HepG2 (cell line): ENCODE measurements around the gene MMP24OS. TPM values are rescaled to one million over a fixed set of nuclear protein-coding genes. Genes with fewer than 3 reads are reported as not detected.

Experiments used
- AGO1 ChIP-seq: fragments of 200-400 bp; formaldehyde crosslinking; IDR thresholded peaks from 2 replicates; pipeline ENCODE4 v1.6.1; 2017; ENCODE audit warnings: mild to moderate bottlenecking, low read depth, low read length, moderate library complexity; ENCODE audit not compliant: poor library complexity, severe bottlenecking
- ATAD3A ChIP-seq: sonication (generic); formaldehyde crosslinking; IDR thresholded peaks from 2 replicates; pipeline ENCODE4 v1.4.0; 2020; ENCODE audit warnings: missing genetic modification reagents
- ATF3 ChIP-seq: sonication (generic); formaldehyde crosslinking; IDR thresholded peaks from 2 replicates; pipeline ENCODE4 v1.4.0; 2020; ENCODE audit warnings: missing genetic modification reagents
- DZIP1 ChIP-seq: sonication (generic); formaldehyde crosslinking; IDR thresholded peaks from 2 replicates; pipeline ENCODE4 v1.5.0; 2020; ENCODE audit warnings: mild to moderate bottlenecking, missing genetic modification reagents
- HDAC6 ChIP-seq: fragments of 200-600 bp; sonication (generic); IDR thresholded peaks from 2 replicates; pipeline ENCODE4 v1.7.0; 2017; ENCODE audit warnings: mild to moderate bottlenecking, antibody characterized with exemption, low read length, low read depth
- IRF2 ChIP-seq: IDR thresholded peaks from 2 replicates; pipeline ENCODE4 v1.6.1; 2018; ENCODE audit warnings: missing genetic modification reagents, missing compliant biosample characterization
- MBNL3 ChIP-seq: fragments of 250-450 bp; sonication (Bioruptor Pico); conservative IDR thresholded peaks from 2 replicates; pipeline ENCODE4 v1.8.0; 2022; ENCODE audit warnings: mild to moderate bottlenecking, inconsistent platforms
- MED1 ChIP-seq: sonication (generic); formaldehyde crosslinking; IDR thresholded peaks from 2 replicates; pipeline ENCODE4 v1.4.0; 2020; ENCODE audit warnings: missing genetic modification reagents
- MTA1 ChIP-seq: sonication (generic); formaldehyde crosslinking; IDR thresholded peaks from 2 replicates; pipeline ENCODE4 v1.4.0; 2020; ENCODE audit warnings: missing genetic modification reagents, mild to moderate bottlenecking, borderline replicate concordance
- NFATC3 ChIP-seq: sonication (generic); formaldehyde crosslinking; IDR thresholded peaks from 2 replicates; pipeline ENCODE4 v1.5.1; 2020; ENCODE audit warnings: mild to moderate bottlenecking, missing genetic modification reagents
- NFYB ChIP-seq: sonication (generic); formaldehyde crosslinking; IDR thresholded peaks from 2 replicates; pipeline ENCODE4 v1.4.0; 2020; ENCODE audit warnings: missing genetic modification reagents
- REPIN1 ChIP-seq: sonication (generic); formaldehyde crosslinking; IDR thresholded peaks from 2 replicates; pipeline ENCODE4 v1.8.0; 2022; ENCODE audit warnings: missing genetic modification reagents, low read depth, mild to moderate bottlenecking, borderline replicate concordance
- RNF2 ChIP-seq: fragments of 450-650 bp; conservative IDR thresholded peaks from 2 replicates; pipeline ENCODE4 v1.6.1; 2016; ENCODE audit warnings: low read depth
- WIZ ChIP-seq: sonication (generic); formaldehyde crosslinking; IDR thresholded peaks from 2 replicates; pipeline ENCODE4 v1.5.1; 2020; ENCODE audit warnings: mild to moderate bottlenecking, missing genetic modification reagents
- ZBTB7B ChIP-seq: sonication (generic); formaldehyde crosslinking; IDR thresholded peaks from 2 replicates; pipeline ENCODE4 v1.4.0; 2020; ENCODE audit warnings: missing genetic modification reagents
- ZNF572 ChIP-seq: sonication (generic); formaldehyde crosslinking; IDR thresholded peaks from 2 replicates; pipeline ENCODE4 v1.5.1; 2020; ENCODE audit warnings: mild to moderate bottlenecking, missing genetic modification reagents
- ZNF614 ChIP-seq: IDR thresholded peaks from 2 replicates; pipeline ENCODE4 v1.6.1; 2018; ENCODE audit warnings: missing biosample characterization, missing genetic modification reagents, inconsistent platforms, borderline replicate concordance
- ZNF788 ChIP-seq: sonication (generic); formaldehyde crosslinking; IDR thresholded peaks from 2 replicates; pipeline ENCODE4 v1.5.0; 2020; ENCODE audit warnings: mild to moderate bottlenecking, missing genetic modification reagents, borderline replicate concordance
- polyA plus RNA-seq, 8 experiments: library from polyadenylated mRNA; depleted of rRNA in 3 of 8; stranded (reverse) in 7 of 8; unstranded in 1 of 8; fragments of >200 nt; fragmentation: Illumina TruSeq in 4 of 8; extraction: Trizol in 4 of 8; gene quantifications; 2 replicates each; pipeline versions ENCODE4 v1.2.1 to v1.2.3, GENCODE V29; 2011 to 2016; ENCODE audit warnings: low read depth in 4 of 8, missing spikeins in 1 of 8, mixed read lengths in 1 of 8; ENCODE audit not compliant: insufficient read depth in 1 of 8
- total RNA-seq, 5 experiments: library from RNA; depleted of rRNA; stranded (reverse); fragments of >200 nt; fragmentation: Illumina TruSeq; extraction: Trizol; gene quantifications; 2 replicates each; pipeline ENCODE4 v1.2.3, GENCODE V29; 2016; ENCODE audit warnings: low read depth in 1 of 5
- TF ChIP-seq, protein P1 (sequence below): sonication (generic); formaldehyde crosslinking; IDR thresholded peaks from 2 replicates; pipeline ENCODE4 v1.5.0; 2020; ENCODE audit warnings: missing genetic modification reagents, mild to moderate bottlenecking, borderline replicate concordance
- TF ChIP-seq, protein P2 (sequence below): sonication (generic); formaldehyde crosslinking; IDR thresholded peaks from 2 replicates; pipeline ENCODE4 v1.8.0; 2022; ENCODE audit warnings: missing genetic modification reagents, mild to moderate bottlenecking, borderline replicate concordance
- TF ChIP-seq, protein P3 (sequence below): sonication (generic); formaldehyde crosslinking; IDR thresholded peaks from 2 replicates; pipeline ENCODE4 v1.8.0; 2022; ENCODE audit warnings: mild to moderate bottlenecking, missing genetic modification reagents
- TF ChIP-seq, protein P4 (sequence below): sonication (generic); formaldehyde crosslinking; IDR thresholded peaks from 2 replicates; pipeline ENCODE4 v1.4.0; 2020; ENCODE audit warnings: missing genetic modification reagents, low read depth, mild to moderate bottlenecking, borderline replicate concordance

The MMP24OS gene
- total and polyA plus RNA-seq, 2 of the 13 experiments (the other 11 are each of a cell fraction or from before 2014, with no cell fraction given) = 6.0 to 8.5 TPM

- TF ChIP-seq AGO1 = peak; percentile 85
- no peak for TF ChIP-seq MED1 (CRISPR knock-in tag)
- TF ChIP-seq, protein P1, sequence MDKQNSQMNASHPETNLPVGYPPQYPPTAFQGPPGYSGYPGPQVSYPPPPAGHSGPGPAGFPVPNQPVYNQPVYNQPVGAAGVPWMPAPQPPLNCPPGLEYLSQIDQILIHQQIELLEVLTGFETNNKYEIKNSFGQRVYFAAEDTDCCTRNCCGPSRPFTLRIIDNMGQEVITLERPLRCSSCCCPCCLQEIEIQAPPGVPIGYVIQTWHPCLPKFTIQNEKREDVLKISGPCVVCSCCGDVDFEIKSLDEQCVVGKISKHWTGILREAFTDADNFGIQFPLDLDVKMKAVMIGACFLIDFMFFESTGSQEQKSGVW = no peak
- no peak for TF ChIP-seq IRF2 (CRISPR knock-in tag)
- no peak for TF ChIP-seq MTA1 (CRISPR knock-in tag)
- no peak for TF ChIP-seq RNF2
- TF ChIP-seq, protein P2, sequence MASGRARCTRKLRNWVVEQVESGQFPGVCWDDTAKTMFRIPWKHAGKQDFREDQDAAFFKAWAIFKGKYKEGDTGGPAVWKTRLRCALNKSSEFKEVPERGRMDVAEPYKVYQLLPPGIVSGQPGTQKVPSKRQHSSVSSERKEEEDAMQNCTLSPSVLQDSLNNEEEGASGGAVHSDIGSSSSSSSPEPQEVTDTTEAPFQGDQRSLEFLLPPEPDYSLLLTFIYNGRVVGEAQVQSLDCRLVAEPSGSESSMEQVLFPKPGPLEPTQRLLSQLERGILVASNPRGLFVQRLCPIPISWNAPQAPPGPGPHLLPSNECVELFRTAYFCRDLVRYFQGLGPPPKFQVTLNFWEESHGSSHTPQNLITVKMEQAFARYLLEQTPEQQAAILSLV = no peak
- TF ChIP-seq, protein P3, sequence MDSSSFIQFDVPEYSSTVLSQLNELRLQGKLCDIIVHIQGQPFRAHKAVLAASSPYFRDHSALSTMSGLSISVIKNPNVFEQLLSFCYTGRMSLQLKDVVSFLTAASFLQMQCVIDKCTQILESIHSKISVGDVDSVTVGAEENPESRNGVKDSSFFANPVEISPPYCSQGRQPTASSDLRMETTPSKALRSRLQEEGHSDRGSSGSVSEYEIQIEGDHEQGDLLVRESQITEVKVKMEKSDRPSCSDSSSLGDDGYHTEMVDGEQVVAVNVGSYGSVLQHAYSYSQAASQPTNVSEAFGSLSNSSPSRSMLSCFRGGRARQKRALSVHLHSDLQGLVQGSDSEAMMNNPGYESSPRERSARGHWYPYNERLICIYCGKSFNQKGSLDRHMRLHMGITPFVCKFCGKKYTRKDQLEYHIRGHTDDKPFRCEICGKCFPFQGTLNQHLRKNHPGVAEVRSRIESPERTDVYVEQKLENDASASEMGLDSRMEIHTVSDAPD = no peak
- TF ChIP-seq ZNF614 (CRISPR knock-in tag) = no peak
- TF ChIP-seq NFYB (CRISPR knock-in tag) = no peak
- TF ChIP-seq WIZ (CRISPR knock-in tag) = no peak
- peak; percentile 27; the same call in 1 of the 2 replicates for TF ChIP-seq REPIN1 (CRISPR knock-in tag)
- TF ChIP-seq DZIP1 (CRISPR knock-in tag) = no peak
- TF ChIP-seq HDAC6 = no peak
- TF ChIP-seq ZNF572 (CRISPR knock-in tag) = no peak
- TF ChIP-seq NFATC3 (CRISPR knock-in tag) = no peak
- 0 out of 2 replicates have a peak, but pooled peaks have one; percentile 18 for TF ChIP-seq ATF3 (CRISPR knock-in tag)
- TF ChIP-seq, protein P4, sequence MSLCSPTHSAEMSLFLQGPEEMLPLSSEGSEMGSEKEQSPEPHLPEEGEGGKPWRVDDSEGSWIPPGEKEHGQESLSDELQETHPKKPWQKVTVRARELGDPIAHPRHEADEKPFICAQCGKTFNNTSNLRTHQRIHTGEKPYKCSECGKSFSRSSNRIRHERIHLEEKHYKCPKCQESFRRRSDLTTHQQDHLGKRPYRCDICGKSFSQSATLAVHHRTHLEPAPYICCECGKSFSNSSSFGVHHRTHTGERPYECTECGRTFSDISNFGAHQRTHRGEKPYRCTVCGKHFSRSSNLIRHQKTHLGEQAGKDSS (CRISPR knock-in tag) = no peak
- no peak for TF ChIP-seq ZNF788 (CRISPR knock-in tag)
- no peak for TF ChIP-seq MBNL3 (CRISPR knock-in tag)
- TF ChIP-seq ZBTB7B = no peak
- no peak for TF ChIP-seq ATAD3A (CRISPR knock-in tag)
Observed at GRCh38 chr20:35274172-35275092, 3.5 kb downstream of the MMP24OS start (continued).
